Astrocyte (in vitro differentiated cells and primary cell): ENCODE data around the gene VASP.

Source experiments
- EZH2 ChIP-seq: IDR thresholded peaks from 2 replicates; pipeline ENCODE4 v1.6.1; 2012; ENCODE audit warnings: mild to moderate bottlenecking, low read length, inconsistent platforms; ENCODE audit not compliant: insufficient read depth
- TF ChIP-seq, protein P1 (sequence below): IDR thresholded peaks from 2 replicates; pipeline ENCODE4 v1.5.1; 2011; ENCODE audit warnings: low read depth, mild to moderate bottlenecking, inconsistent platforms, low read length, moderate library complexity; ENCODE audit not compliant: insufficient read depth

GRCh38 chr19:45477186-45477585, 30.1 kb upstream of the VASP start:
- TF ChIP-seq, protein P1, sequence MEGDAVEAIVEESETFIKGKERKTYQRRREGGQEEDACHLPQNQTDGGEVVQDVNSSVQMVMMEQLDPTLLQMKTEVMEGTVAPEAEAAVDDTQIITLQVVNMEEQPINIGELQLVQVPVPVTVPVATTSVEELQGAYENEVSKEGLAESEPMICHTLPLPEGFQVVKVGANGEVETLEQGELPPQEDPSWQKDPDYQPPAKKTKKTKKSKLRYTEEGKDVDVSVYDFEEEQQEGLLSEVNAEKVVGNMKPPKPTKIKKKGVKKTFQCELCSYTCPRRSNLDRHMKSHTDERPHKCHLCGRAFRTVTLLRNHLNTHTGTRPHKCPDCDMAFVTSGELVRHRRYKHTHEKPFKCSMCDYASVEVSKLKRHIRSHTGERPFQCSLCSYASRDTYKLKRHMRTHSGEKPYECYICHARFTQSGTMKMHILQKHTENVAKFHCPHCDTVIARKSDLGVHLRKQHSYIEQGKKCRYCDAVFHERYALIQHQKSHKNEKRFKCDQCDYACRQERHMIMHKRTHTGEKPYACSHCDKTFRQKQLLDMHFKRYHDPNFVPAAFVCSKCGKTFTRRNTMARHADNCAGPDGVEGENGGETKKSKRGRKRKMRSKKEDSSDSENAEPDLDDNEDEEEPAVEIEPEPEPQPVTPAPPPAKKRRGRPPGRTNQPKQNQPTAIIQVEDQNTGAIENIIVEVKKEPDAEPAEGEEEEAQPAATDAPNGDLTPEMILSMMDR: no peak
- no peak for TF ChIP-seq EZH2
